Activated CD4-positive, alpha-beta T cell treated with anti-CD3 and anti-CD28 coated beads, Interleukin-2, amount 50 U/mL, for 16 hours (primary cell): ENCODE data around the gene PSMD14.

Experiments
- DNase-seq: peaks from one replicate; pipeline ENCODE4 v3.0.0-alpha.2; 2020

Gene PSMD14

GRCh38 chr2:161420406-161421074 lies 112.3 kb downstream of the PSMD14 start:
- DNase-seq = no peak

GRCh38 chr2:161421686-161422085 lies 113.5 kb downstream of the PSMD14 start:
- DNase-seq = no peak

GRCh38 chr2:161422816-161423403 lies 114.7 kb downstream of the PSMD14 start:
- no peak for DNase-seq

GRCh38 chr2:161423421-161424393 lies 115.5 kb downstream of the PSMD14 start:
- DNase-seq = no peak

- no peak for DNase-seq
Measured at GRCh38 chr2:161424394-161424769, 116.2 kb downstream of the PSMD14 start.

GRCh38 chr2:161424891-161425727 lies 116.9 kb downstream of the PSMD14 start:
- DNase-seq = no peak

- DNase-seq = no peak
Measured at GRCh38 chr2:161425728-161426454, 117.7 kb downstream of the PSMD14 start.

GRCh38 chr2:161426455-161426921 lies 118.3 kb downstream of the PSMD14 start:
- DNase-seq = no peak

GRCh38 chr2:161426922-161427663 lies 118.9 kb downstream of the PSMD14 start:
- DNase-seq = no peak

GRCh38 chr2:161427664-161428587 lies 119.7 kb downstream of the PSMD14 start:
- DNase-seq = no peak

- DNase-seq = no peak
Measured at GRCh38 chr2:161430386-161430785, 122.2 kb downstream of the PSMD14 start.

- DNase-seq = no peak
Measured at GRCh38 chr2:161432107-161432506, 123.9 kb downstream of the PSMD14 start.

GRCh38 chr2:161434118-161434517 lies 125.9 kb downstream of the PSMD14 start:
- DNase-seq = no peak

- DNase-seq = no peak
Measured at GRCh38 chr2:161436411-161436810, 128.2 kb downstream of the PSMD14 start.

GRCh38 chr2:161438598-161438997 lies 130.4 kb downstream of the PSMD14 start:
- DNase-seq = no peak

- no peak for DNase-seq
Measured at GRCh38 chr2:161445097-161445496, 136.9 kb downstream of the PSMD14 start.

- DNase-seq = no peak
Measured at GRCh38 chr2:161448431-161448830, 140.2 kb downstream of the PSMD14 start.
